HepG2 (cell line): ENCODE data around the gene HES2. TPM values are rescaled to one million over a fixed set of nuclear protein-coding genes. Genes with fewer than 3 reads are reported as not detected.

Experiments
- KDM5B ChIP-seq: sonication (generic); formaldehyde crosslinking; IDR thresholded peaks from 2 replicates; pipeline ENCODE4 v1.4.0; 2020; ENCODE audit warnings: missing genetic modification reagents, mild to moderate bottlenecking, borderline replicate concordance
- KLF16 ChIP-seq, 2 experiments: sonication (generic) in 1 of 2; formaldehyde crosslinking in 1 of 2; IDR thresholded peaks; 2 replicates each; pipeline versions ENCODE4 v1.6.1 to v1.8.0; 2016 to 2023; ENCODE audit warnings: missing genetic modification reagents in 2 of 2, missing compliant biosample characterization in 1 of 2
- MBD4 ChIP-seq: IDR thresholded peaks from 2 replicates; pipeline ENCODE4 v1.6.1; 2012; ENCODE audit warnings: low read length, inconsistent platforms, borderline replicate concordance
- MTA3 ChIP-seq: sonication (generic); formaldehyde crosslinking; IDR thresholded peaks from 2 replicates; pipeline ENCODE4 v1.4.0; 2020; ENCODE audit warnings: missing genetic modification reagents
- NRL ChIP-seq: sonication (generic); formaldehyde crosslinking; IDR thresholded peaks from 2 replicates; pipeline ENCODE4 v1.5.0; 2020; ENCODE audit warnings: missing genetic modification reagents, mild to moderate bottlenecking, moderate library complexity, borderline replicate concordance
- PRMT3 ChIP-seq: sonication (generic); formaldehyde crosslinking; IDR thresholded peaks from 2 replicates; pipeline ENCODE4 v1.8.1; 2022; ENCODE audit warnings: low read depth, mild to moderate bottlenecking, moderate library complexity, missing genetic modification reagents, borderline replicate concordance
- RAD51 ChIP-seq: fragments of 450-650 bp; IDR thresholded peaks from 2 replicates; pipeline ENCODE4 v1.6.1; 2016; ENCODE audit warnings: borderline replicate concordance
- STAG1 ChIP-seq: sonication (generic); formaldehyde crosslinking; IDR thresholded peaks from 2 replicates; pipeline ENCODE4 v1.4.0; 2020; ENCODE audit warnings: missing genetic modification reagents
- ZNF558 ChIP-seq: sonication (generic); formaldehyde crosslinking; IDR thresholded peaks from 2 replicates; pipeline ENCODE4 v1.9.0; 2022; ENCODE audit warnings: mild to moderate bottlenecking, missing genetic modification reagents, borderline replicate concordance
- ZNF572 ChIP-seq: sonication (generic); formaldehyde crosslinking; IDR thresholded peaks from 2 replicates; pipeline ENCODE4 v1.5.1; 2020; ENCODE audit warnings: mild to moderate bottlenecking, missing genetic modification reagents
- ZNF720 ChIP-seq: sonication (generic); formaldehyde crosslinking; IDR thresholded peaks from 2 replicates; pipeline ENCODE4 v1.4.0; 2020; ENCODE audit warnings: missing genetic modification reagents
- polyA plus RNA-seq, 8 experiments: library from polyadenylated mRNA; depleted of rRNA in 3 of 8; stranded (reverse) in 7 of 8; unstranded in 1 of 8; fragments of >200 nt; fragmentation: Illumina TruSeq in 4 of 8; extraction: Trizol in 4 of 8; gene quantifications; 2 replicates each; pipeline versions ENCODE4 v1.2.1 to v1.2.3, GENCODE V29; 2011 to 2016; ENCODE audit warnings: low read depth in 4 of 8, missing spikeins in 1 of 8, mixed read lengths in 1 of 8; ENCODE audit not compliant: insufficient read depth in 1 of 8
- total RNA-seq, 5 experiments: library from RNA; depleted of rRNA; stranded (reverse); fragments of >200 nt; fragmentation: Illumina TruSeq; extraction: Trizol; gene quantifications; 2 replicates each; pipeline ENCODE4 v1.2.3, GENCODE V29; 2016; ENCODE audit warnings: low read depth in 1 of 5
- TF ChIP-seq, protein P1 (sequence below): sonication (generic); formaldehyde crosslinking; conservative IDR thresholded peaks from 2 replicates; pipeline ENCODE4 v1.8.0; 2022; ENCODE audit warnings: mild to moderate bottlenecking, moderate library complexity, missing genetic modification reagents
- TF ChIP-seq, protein P2 (sequence below): sonication (generic); formaldehyde crosslinking; IDR thresholded peaks from 2 replicates; pipeline ENCODE4 v1.5.1; 2020; ENCODE audit warnings: missing genetic modification reagents, mild to moderate bottlenecking, borderline replicate concordance
- TF ChIP-seq, protein P3 (sequence below): sonication (generic); formaldehyde crosslinking; IDR thresholded peaks from 2 replicates; pipeline ENCODE4 v1.5.1; 2020; ENCODE audit warnings: mild to moderate bottlenecking, missing genetic modification reagents, moderate library complexity
- TF ChIP-seq, protein P4 (sequence below): sonication (generic); formaldehyde crosslinking; IDR thresholded peaks from 2 replicates; pipeline ENCODE4 v1.4.0; 2020; ENCODE audit warnings: low read depth, mild to moderate bottlenecking, missing genetic modification reagents

HES2 gene
- total and polyA plus RNA-seq, 2 of the 13 experiments (the other 11 are each of a cell fraction or from before 2014, with no cell fraction given), result 0.11 to 0.17 TPM

DNA sequence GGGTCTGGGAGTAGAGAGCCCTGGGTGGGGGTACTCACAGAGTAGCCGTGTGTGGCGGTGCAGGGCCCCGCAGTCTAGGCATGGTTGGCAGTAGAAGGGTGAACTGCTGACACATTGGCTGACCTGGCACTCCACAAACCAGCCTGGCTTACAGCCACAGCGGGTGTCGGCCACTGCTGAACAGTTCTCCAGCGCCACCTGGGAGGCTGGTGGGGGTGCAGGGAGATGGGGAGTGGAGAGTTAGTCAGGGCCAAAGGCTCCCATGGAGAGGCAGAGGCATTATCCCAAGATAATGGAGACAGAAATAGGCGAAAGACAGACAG, 44.8 kb upstream of the HES2 start (continued):
- TF ChIP-seq, protein P1, sequence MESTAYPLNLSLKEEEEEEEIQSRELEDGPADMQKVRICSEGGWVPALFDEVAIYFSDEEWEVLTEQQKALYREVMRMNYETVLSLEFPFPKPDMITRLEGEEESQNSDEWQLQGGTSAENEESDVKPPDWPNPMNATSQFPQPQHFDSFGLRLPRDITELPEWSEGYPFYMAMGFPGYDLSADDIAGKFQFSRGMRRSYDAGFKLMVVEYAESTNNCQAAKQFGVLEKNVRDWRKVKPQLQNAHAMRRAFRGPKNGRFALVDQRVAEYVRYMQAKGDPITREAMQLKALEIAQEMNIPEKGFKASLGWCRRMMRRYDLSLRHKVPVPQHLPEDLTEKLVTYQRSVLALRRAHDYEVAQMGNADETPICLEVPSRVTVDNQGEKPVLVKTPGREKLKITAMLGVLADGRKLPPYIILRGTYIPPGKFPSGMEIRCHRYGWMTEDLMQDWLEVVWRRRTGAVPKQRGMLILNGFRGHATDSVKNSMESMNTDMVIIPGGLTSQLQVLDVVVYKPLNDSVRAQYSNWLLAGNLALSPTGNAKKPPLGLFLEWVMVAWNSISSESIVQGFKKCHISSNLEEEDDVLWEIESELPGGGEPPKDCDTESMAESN (CRISPR knock-in tag), result no peak
- TF ChIP-seq, protein P2, sequence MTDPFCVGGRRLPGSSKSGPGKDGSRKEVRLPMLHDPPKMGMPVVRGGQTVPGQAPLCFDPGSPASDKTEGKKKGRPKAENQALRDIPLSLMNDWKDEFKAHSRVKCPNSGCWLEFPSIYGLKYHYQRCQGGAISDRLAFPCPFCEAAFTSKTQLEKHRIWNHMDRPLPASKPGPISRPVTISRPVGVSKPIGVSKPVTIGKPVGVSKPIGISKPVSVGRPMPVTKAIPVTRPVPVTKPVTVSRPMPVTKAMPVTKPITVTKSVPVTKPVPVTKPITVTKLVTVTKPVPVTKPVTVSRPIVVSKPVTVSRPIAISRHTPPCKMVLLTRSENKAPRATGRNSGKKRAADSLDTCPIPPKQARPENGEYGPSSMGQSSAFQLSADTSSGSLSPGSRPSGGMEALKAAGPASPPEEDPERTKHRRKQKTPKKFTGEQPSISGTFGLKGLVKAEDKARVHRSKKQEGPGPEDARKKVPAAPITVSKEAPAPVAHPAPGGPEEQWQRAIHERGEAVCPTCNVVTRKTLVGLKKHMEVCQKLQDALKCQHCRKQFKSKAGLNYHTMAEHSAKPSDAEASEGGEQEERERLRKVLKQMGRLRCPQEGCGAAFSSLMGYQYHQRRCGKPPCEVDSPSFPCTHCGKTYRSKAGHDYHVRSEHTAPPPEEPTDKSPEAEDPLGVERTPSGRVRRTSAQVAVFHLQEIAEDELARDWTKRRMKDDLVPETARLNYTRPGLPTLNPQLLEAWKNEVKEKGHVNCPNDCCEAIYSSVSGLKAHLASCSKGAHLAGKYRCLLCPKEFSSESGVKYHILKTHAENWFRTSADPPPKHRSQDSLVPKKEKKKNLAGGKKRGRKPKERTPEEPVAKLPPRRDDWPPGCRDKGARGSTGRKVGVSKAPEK, result no peak
- TF ChIP-seq STAG1 (CRISPR knock-in tag), result peak; percentile 78
- no peak for TF ChIP-seq MBD4
- no peak for TF ChIP-seq ZNF558 (CRISPR knock-in tag)
- TF ChIP-seq RAD51, result no peak
- peak; percentile 45; the same call in 1 of the 2 replicates for TF ChIP-seq KDM5B (CRISPR knock-in tag)
- TF ChIP-seq KLF16 (CRISPR knock-in tag; IDR thresholded peaks at IDR 0.05), result no peak
- TF ChIP-seq, protein P3, sequence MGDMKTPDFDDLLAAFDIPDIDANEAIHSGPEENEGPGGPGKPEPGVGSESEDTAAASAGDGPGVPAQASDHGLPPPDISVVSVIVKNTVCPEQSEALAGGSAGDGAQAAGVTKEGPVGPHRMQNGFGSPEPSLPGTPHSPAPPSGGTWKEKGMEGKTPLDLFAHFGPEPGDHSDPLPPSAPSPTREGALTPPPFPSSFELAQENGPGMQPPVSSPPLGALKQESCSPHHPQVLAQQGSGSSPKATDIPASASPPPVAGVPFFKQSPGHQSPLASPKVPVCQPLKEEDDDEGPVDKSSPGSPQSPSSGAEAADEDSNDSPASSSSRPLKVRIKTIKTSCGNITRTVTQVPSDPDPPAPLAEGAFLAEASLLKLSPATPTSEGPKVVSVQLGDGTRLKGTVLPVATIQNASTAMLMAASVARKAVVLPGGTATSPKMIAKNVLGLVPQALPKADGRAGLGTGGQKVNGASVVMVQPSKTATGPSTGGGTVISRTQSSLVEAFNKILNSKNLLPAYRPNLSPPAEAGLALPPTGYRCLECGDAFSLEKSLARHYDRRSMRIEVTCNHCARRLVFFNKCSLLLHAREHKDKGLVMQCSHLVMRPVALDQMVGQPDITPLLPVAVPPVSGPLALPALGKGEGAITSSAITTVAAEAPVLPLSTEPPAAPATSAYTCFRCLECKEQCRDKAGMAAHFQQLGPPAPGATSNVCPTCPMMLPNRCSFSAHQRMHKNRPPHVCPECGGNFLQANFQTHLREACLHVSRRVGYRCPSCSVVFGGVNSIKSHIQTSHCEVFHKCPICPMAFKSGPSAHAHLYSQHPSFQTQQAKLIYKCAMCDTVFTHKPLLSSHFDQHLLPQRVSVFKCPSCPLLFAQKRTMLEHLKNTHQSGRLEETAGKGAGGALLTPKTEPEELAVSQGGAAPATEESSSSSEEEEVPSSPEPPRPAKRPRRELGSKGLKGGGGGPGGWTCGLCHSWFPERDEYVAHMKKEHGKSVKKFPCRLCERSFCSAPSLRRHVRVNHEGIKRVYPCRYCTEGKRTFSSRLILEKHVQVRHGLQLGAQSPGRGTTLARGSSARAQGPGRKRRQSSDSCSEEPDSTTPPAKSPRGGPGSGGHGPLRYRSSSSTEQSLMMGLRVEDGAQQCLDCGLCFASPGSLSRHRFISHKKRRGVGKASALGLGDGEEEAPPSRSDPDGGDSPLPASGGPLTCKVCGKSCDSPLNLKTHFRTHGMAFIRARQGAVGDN (CRISPR knock-in tag), result peak; percentile 62; the same call in 1 of the 2 replicates
- TF ChIP-seq ZNF572 (CRISPR knock-in tag), result peak; percentile 5; the same call in 1 of the 2 replicates
- no peak for TF ChIP-seq PRMT3 (CRISPR knock-in tag)
- 0 out of 2 replicates have a peak, but pooled peaks have one; percentile 44 for TF ChIP-seq NRL (CRISPR knock-in tag)
- TF ChIP-seq ZNF720 (CRISPR knock-in tag), result no peak
- TF ChIP-seq MTA3 (CRISPR knock-in tag), result no peak
- TF ChIP-seq, protein P4, sequence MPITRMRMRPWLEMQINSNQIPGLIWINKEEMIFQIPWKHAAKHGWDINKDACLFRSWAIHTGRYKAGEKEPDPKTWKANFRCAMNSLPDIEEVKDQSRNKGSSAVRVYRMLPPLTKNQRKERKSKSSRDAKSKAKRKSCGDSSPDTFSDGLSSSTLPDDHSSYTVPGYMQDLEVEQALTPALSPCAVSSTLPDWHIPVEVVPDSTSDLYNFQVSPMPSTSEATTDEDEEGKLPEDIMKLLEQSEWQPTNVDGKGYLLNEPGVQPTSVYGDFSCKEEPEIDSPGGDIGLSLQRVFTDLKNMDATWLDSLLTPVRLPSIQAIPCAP, result no peak
